VCaP (cell line): ENCODE data around the gene ZNF277.

Source experiments
- H3K27ac ChIP-seq: fragments of 450-650 bp; 2 replicates; pipeline ENCODE4 v1.5.1; 2017
- CTCF ChIP-seq: fragments of 450-650 bp; conservative IDR thresholded peaks from 2 replicates; pipeline ENCODE4 v1.5.1; 2017; ENCODE audit warnings: mild to moderate bottlenecking, moderate library complexity

ZNF277 gene

GRCh38 chr7:112174192-112174591 lies 32.3 kb upstream of the ZNF277 start:
- no peak for TF ChIP-seq CTCF
- H3K27ac ChIP-seq, result no peak overlapping the region

- no peak for TF ChIP-seq CTCF
- no peak overlapping the region for H3K27ac ChIP-seq
Observed at GRCh38 chr7:112176241-112176640, 30.3 kb upstream of the ZNF277 start.

- no peak for TF ChIP-seq CTCF
- no peak overlapping the region for H3K27ac ChIP-seq
Observed at GRCh38 chr7:112176693-112177415, 29.6 kb upstream of the ZNF277 start.

- H3K27ac ChIP-seq, result no peak overlapping the region
- no peak for TF ChIP-seq CTCF
Observed at GRCh38 chr7:112180223-112180622, 26.3 kb upstream of the ZNF277 start.

- no peak for TF ChIP-seq CTCF
- peak overlapping the region; percentile 29 for H3K27ac ChIP-seq
Observed at GRCh38 chr7:112182749-112183148, 23.7 kb upstream of the ZNF277 start.

GRCh38 chr7:112183266-112183665 lies 23.2 kb upstream of the ZNF277 start:
- TF ChIP-seq CTCF, result no peak
- H3K27ac ChIP-seq, result peak overlapping the region; percentile 29

GRCh38 chr7:112184455-112184854 lies 22.0 kb upstream of the ZNF277 start:
- H3K27ac ChIP-seq, result no peak overlapping the region
- no peak for TF ChIP-seq CTCF
